NCI-H748 treated with DMSO at 0.1 percent for 48 hours (cell line): ENCODE results near the gene MYO10.

Experiments used
- DNase-seq: peaks from one replicate; lab custom pipeline; 2025; lab: John Stamatoyannopoulos, UW

The MYO10 gene

GRCh38 chr5:16617274-16617968 lies 318.7 kb downstream of the MYO10 start:
- no peak for DNase-seq

GRCh38 chr5:16616536-16617273 lies 319.4 kb downstream of the MYO10 start, which contains the start of gene RETREG1:
Gene RETREG1 (minus strand): TSS chr5:16616997. CDS start chr5:16616971, 26 bp downstream.
- peak; percentile 62 for DNase-seq

GRCh38 chr5:16615741-16616535 lies 320.1 kb downstream of the MYO10 start:
- peak; percentile 92 for DNase-seq

- no peak for DNase-seq
These were observed 324.1 kb downstream of the MYO10 start for GRCh38 chr5:16612007-16612406.
